HepG2 (cell line): Measurements from ENCODE around the gene GLRX5. TPM values are rescaled to one million over a fixed set of nuclear protein-coding genes. Genes with fewer than 3 reads are reported as not detected.
A peak's percentile ranks its signal among the peaks of the same experiment; 100 is the strongest.

Experiments used
- DPF2 ChIP-seq: sonication (generic); formaldehyde crosslinking; IDR thresholded peaks from 2 replicates; pipeline ENCODE4 v1.4.0; 2020; ENCODE audit warnings: mild to moderate bottlenecking, low read depth, missing genetic modification reagents, borderline replicate concordance
- FIP1L1 ChIP-seq: fragments of 200-400 bp; formaldehyde crosslinking; IDR thresholded peaks from 2 replicates; pipeline ENCODE4 v1.6.1; 2018; ENCODE audit warnings: low read depth, mild to moderate bottlenecking, low read length, moderate library complexity, borderline replicate concordance; ENCODE audit not compliant: insufficient read depth
- FOSL2 ChIP-seq: sonication (generic); formaldehyde crosslinking; IDR thresholded peaks from 2 replicates; pipeline ENCODE4 v1.4.0; 2020; ENCODE audit warnings: missing genetic modification reagents
- GLI4 ChIP-seq: sonication (generic); formaldehyde crosslinking; IDR thresholded peaks from 2 replicates; pipeline ENCODE4 v1.5.1; 2020; ENCODE audit warnings: missing genetic modification reagents, mild to moderate bottlenecking, moderate library complexity, borderline replicate concordance
- HMG20A ChIP-seq: IDR thresholded peaks from 2 replicates; pipeline ENCODE4 v1.6.1; 2016; ENCODE audit warnings: borderline replicate concordance
- HMGA1 ChIP-seq: sonication (generic); formaldehyde crosslinking; conservative IDR thresholded peaks from 2 replicates; pipeline ENCODE4 v1.4.0; 2020; ENCODE audit warnings: missing genetic modification reagents
- HNRNPUL1 ChIP-seq: fragments of 200-400 bp; formaldehyde crosslinking; IDR thresholded peaks from 2 replicates; pipeline ENCODE4 v1.6.1; 2017; ENCODE audit warnings: low read depth, mild to moderate bottlenecking, low read length, moderate library complexity
- NCOA1 ChIP-seq: sonication (generic); formaldehyde crosslinking; IDR thresholded peaks from 2 replicates; pipeline ENCODE4 v1.9.0; 2021; ENCODE audit warnings: missing genetic modification reagents
- NFKBIZ ChIP-seq: IDR thresholded peaks from 2 replicates; pipeline ENCODE4 v1.6.1; 2018; ENCODE audit warnings: missing genetic modification reagents, missing compliant biosample characterization
- SIX1 ChIP-seq: sonication (generic); formaldehyde crosslinking; IDR thresholded peaks from 2 replicates; pipeline ENCODE4 v1.4.0; 2020; ENCODE audit warnings: missing genetic modification reagents, borderline replicate concordance
- ZFP62 ChIP-seq: sonication (generic); formaldehyde crosslinking; IDR thresholded peaks from 2 replicates; pipeline ENCODE4 v1.4.0; 2020; ENCODE audit warnings: missing genetic modification reagents
- ZMYM4 ChIP-seq: sonication (generic); formaldehyde crosslinking; IDR thresholded peaks from 2 replicates; pipeline ENCODE4 v1.8.1; 2023; ENCODE audit warnings: mild to moderate bottlenecking, missing genetic modification reagents
- ZNF451 ChIP-seq: sonication (generic); formaldehyde crosslinking; IDR thresholded peaks from 2 replicates; pipeline ENCODE4 v1.5.0; 2020; ENCODE audit warnings: mild to moderate bottlenecking, missing genetic modification reagents
- ZNF501 ChIP-seq: sonication (generic); formaldehyde crosslinking; IDR thresholded peaks from 2 replicates; pipeline ENCODE4 v1.5.1; 2020; ENCODE audit warnings: mild to moderate bottlenecking, moderate library complexity, missing genetic modification reagents
- ZNF550 ChIP-seq: sonication (generic); formaldehyde crosslinking; IDR thresholded peaks from 2 replicates; pipeline ENCODE4 v1.4.0; 2020; ENCODE audit warnings: mild to moderate bottlenecking, missing genetic modification reagents, borderline replicate concordance
- ZNF766 ChIP-seq: sonication (generic); formaldehyde crosslinking; IDR thresholded peaks from 2 replicates; pipeline ENCODE4 v1.5.0; 2020; ENCODE audit warnings: missing genetic modification reagents, borderline replicate concordance
- ZSCAN9 ChIP-seq: IDR thresholded peaks from 2 replicates; pipeline ENCODE4 v1.6.1; 2016; ENCODE audit warnings: borderline replicate concordance
- polyA plus RNA-seq, 8 experiments: library from polyadenylated mRNA; depleted of rRNA in 3 of 8; stranded (reverse) in 7 of 8; unstranded in 1 of 8; fragments of >200 nt; fragmentation: Illumina TruSeq in 4 of 8; extraction: Trizol in 4 of 8; gene quantifications; 2 replicates each; pipeline versions ENCODE4 v1.2.1 to v1.2.3, GENCODE V29; 2011 to 2016; ENCODE audit warnings: low read depth in 4 of 8, missing spikeins in 1 of 8, mixed read lengths in 1 of 8; ENCODE audit not compliant: insufficient read depth in 1 of 8
- total RNA-seq, 5 experiments: library from RNA; depleted of rRNA; stranded (reverse); fragments of >200 nt; fragmentation: Illumina TruSeq; extraction: Trizol; gene quantifications; 2 replicates each; pipeline ENCODE4 v1.2.3, GENCODE V29; 2016; ENCODE audit warnings: low read depth in 1 of 5
- TF ChIP-seq, protein P1 (sequence below): sonication (generic); formaldehyde crosslinking; IDR thresholded peaks from 2 replicates; pipeline ENCODE4 v1.4.0; 2020; ENCODE audit warnings: missing genetic modification reagents
- TF ChIP-seq, protein P2 (sequence below): sonication (generic); formaldehyde crosslinking; IDR thresholded peaks from 2 replicates; pipeline ENCODE4 v1.9.0; 2022; ENCODE audit warnings: low read depth, missing genetic modification reagents
- TF ChIP-seq, protein P3 (sequence below): sonication (generic); formaldehyde crosslinking; IDR thresholded peaks from 2 replicates; pipeline ENCODE4 v1.4.0; 2020; ENCODE audit warnings: missing genetic modification reagents
- TF ChIP-seq, protein P4 (sequence below): sonication (generic); formaldehyde crosslinking; IDR thresholded peaks from 2 replicates; pipeline ENCODE4 v1.4.0; 2020; ENCODE audit warnings: missing genetic modification reagents

Gene GLRX5
- total and polyA plus RNA-seq, 2 of the 13 experiments (the other 11 are each of a cell fraction or from before 2014, with no cell fraction given) = 122 to 146 TPM

DNA sequence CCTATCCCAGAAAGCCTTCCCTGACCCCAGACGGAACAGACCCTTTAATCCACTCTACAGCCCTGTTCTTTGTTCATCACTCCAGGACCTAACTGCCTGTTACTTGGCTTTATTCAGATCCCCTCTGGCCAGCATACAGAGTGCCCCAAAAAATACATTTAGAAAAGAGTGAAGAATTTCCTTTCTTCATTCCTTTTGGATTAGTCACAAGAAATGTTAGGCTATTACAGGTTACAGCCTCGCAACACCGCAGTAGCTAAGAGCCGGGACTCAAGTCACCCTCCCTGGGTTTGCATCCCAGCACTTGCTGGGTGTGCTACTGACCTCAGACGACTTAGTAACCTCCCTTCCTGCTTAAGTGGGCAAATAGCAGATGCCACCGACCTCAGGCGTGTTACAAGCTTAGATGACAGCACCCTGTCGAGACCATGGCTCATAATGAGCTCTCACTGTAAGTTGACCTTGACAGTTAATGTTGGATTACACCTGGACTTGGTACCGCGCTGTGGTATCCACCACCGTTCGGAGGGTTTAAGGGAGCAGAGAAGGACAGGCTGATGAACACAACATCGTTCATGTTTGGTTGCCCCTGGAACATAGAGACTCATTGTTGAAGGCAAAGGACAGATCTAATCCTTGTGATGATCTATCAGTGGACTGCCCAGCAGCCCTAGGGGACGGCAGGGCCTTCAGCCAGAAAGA, 12.9 kb downstream of the GLRX5 start (continued):
- TF ChIP-seq, protein P1, sequence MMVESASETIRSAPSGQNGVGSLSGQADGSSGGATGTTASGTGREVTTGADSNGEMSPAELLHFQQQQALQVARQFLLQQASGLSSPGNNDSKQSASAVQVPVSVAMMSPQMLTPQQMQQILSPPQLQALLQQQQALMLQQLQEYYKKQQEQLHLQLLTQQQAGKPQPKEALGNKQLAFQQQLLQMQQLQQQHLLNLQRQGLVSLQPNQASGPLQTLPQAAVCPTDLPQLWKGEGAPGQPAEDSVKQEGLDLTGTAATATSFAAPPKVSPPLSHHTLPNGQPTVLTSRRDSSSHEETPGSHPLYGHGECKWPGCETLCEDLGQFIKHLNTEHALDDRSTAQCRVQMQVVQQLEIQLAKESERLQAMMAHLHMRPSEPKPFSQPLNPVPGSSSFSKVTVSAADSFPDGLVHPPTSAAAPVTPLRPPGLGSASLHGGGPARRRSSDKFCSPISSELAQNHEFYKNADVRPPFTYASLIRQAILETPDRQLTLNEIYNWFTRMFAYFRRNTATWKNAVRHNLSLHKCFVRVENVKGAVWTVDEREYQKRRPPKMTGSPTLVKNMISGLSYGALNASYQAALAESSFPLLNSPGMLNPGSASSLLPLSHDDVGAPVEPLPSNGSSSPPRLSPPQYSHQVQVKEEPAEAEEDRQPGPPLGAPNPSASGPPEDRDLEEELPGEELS (CRISPR knock-in tag) = peak; percentile 85
- TF ChIP-seq ZMYM4 (CRISPR knock-in tag) (peak; percentile 63), ZFP62 (CRISPR knock-in tag) (no peak), NCOA1 (CRISPR knock-in tag) (peak; percentile 65; the same call in 1 of the 2 replicates), ZSCAN9 (CRISPR knock-in tag) (no peak; the same call in 1 of the 2 replicates), ZNF766 (CRISPR knock-in tag) (no peak), FIP1L1 (no peak), GLI4 (CRISPR knock-in tag) (no peak), HMG20A (CRISPR knock-in tag) (peak; percentile 50; the same call in 1 of the 2 replicates), NFKBIZ (CRISPR knock-in tag) (no peak), SIX1 (CRISPR knock-in tag) (0 out of 2 replicates have a peak, but pooled peaks have one; percentile 51), ZNF501 (CRISPR knock-in tag) (0 out of 2 replicates have a peak, but pooled peaks have one; percentile 54), HMGA1 (CRISPR knock-in tag) (no peak), ZNF451 (CRISPR knock-in tag) (no peak; the same call in none of the 2 replicates), ZNF550 (CRISPR knock-in tag) (no peak), DPF2 (CRISPR knock-in tag) (peak; percentile 67; the same call in 1 of the 2 replicates), FOSL2 (CRISPR knock-in tag) (peak; percentile 77; the same call in 1 of the 2 replicates), HNRNPUL1 (no peak)
- TF ChIP-seq, protein P2, sequence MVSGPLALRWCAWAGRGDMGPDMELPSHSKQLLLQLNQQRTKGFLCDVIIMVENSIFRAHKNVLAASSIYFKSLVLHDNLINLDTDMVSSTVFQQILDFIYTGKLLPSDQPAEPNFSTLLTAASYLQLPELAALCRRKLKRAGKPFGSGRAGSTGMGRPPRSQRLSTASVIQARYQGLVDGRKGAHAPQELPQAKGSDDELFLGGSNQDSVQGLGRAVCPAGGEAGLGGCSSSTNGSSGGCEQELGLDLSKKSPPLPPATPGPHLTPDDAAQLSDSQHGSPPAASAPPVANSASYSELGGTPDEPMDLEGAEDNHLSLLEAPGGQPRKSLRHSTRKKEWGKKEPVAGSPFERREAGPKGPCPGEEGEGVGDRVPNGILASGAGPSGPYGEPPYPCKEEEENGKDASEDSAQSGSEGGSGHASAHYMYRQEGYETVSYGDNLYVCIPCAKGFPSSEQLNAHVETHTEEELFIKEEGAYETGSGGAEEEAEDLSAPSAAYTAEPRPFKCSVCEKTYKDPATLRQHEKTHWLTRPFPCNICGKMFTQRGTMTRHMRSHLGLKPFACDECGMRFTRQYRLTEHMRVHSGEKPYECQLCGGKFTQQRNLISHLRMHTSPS (CRISPR knock-in tag) = peak; percentile 84
- TF ChIP-seq, protein P3, sequence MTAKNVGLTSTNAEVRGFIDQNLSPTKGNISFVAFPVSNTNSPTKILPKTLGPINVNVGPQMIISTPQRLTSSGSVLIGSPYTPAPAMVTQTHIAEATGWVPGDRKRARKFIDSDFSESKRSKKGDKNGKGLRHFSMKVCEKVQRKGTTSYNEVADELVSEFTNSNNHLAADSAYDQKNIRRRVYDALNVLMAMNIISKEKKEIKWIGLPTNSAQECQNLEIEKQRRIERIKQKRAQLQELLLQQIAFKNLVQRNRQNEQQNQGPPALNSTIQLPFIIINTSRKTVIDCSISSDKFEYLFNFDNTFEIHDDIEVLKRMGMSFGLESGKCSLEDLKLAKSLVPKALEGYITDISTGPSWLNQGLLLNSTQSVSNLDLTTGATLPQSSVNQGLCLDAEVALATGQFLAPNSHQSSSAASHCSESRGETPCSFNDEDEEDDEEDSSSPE (CRISPR knock-in tag) = no peak; the same call in 1 of the 2 replicates
- TF ChIP-seq, protein P4, sequence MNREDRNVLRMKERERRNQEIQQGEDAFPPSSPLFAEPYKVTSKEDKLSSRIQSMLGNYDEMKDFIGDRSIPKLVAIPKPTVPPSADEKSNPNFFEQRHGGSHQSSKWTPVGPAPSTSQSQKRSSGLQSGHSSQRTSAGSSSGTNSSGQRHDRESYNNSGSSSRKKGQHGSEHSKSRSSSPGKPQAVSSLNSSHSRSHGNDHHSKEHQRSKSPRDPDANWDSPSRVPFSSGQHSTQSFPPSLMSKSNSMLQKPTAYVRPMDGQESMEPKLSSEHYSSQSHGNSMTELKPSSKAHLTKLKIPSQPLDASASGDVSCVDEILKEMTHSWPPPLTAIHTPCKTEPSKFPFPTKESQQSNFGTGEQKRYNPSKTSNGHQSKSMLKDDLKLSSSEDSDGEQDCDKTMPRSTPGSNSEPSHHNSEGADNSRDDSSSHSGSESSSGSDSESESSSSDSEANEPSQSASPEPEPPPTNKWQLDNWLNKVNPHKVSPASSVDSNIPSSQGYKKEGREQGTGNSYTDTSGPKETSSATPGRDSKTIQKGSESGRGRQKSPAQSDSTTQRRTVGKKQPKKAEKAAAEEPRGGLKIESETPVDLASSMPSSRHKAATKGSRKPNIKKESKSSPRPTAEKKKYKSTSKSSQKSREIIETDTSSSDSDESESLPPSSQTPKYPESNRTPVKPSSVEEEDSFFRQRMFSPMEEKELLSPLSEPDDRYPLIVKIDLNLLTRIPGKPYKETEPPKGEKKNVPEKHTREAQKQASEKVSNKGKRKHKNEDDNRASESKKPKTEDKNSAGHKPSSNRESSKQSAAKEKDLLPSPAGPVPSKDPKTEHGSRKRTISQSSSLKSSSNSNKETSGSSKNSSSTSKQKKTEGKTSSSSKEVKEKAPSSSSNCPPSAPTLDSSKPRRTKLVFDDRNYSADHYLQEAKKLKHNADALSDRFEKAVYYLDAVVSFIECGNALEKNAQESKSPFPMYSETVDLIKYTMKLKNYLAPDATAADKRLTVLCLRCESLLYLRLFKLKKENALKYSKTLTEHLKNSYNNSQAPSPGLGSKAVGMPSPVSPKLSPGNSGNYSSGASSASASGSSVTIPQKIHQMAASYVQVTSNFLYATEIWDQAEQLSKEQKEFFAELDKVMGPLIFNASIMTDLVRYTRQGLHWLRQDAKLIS (CRISPR knock-in tag) = no peak
